ENCODE results near the gene LDLRAD3. TPM values are rescaled to one million over a fixed set of nuclear protein-coding genes. Genes with fewer than 3 reads are reported as not detected.

Gene LDLRAD3
- total and polyA plus RNA-seq, 3 experiments from 2014 or later, result 0.09 to 0.44 TPM; not detected in 1

GRCh38 chr11:36077368-36077767 is 133.5 kb downstream of the LDLRAD3 start:
- H3K4me1 ChIP-seq (ENCODE audit: insufficient read depth, low read length), result no peaks in the 10 kb centered on the region
- H3K4me3 Mint-ChIP-seq, result no peak overlapping the region
- no peaks in the 10 kb centered on the region for H3K36me3 ChIP-seq (ENCODE audit: insufficient read depth, low read length)
- no peaks in the 10 kb centered on the region for H3K36me3 Mint-ChIP-seq
- POLR2A ChIA-PET, result no interaction called here
- H3K9me3 ChIP-seq (ENCODE audit: low read length), result no peaks in the 10 kb centered on the region
- H3K4me1 Mint-ChIP-seq, result no peaks in the 10 kb centered on the region
- no peak for DNase-seq
- no peaks in the 10 kb centered on the region for H3K27me3 ChIP-seq (ENCODE audit: insufficient read depth, low read length, poor library complexity, severe bottlenecking)
- no peaks in the 10 kb centered on the region for H3K9me3 Mint-ChIP-seq
- no peak overlapping the region for H3K27ac ChIP-seq (ENCODE audit: low read depth, low read length)
- no peak overlapping the region for H3K4me3 ChIP-seq (ENCODE audit: low read length)
- CTCF ChIA-PET, result interaction anchor here (0.8 to 1.9 kb wide), 2 partner anchors 8 to 10 kb away, joined by 3 to 4 read pairs; no protein-coding TSS in a partner anchor
- H3K27ac Mint-ChIP-seq, result no peak overlapping the region
- H3K27me3 Mint-ChIP-seq, result peaks cover 7 to 20% of the 10 kb centered on the region in 2 donors

- H3K4me1 Mint-ChIP-seq, result no peaks in the 10 kb centered on the region
Measured at GRCh38 chr11:36077886-36078685, 134.2 kb downstream of the LDLRAD3 start.

DNA sequence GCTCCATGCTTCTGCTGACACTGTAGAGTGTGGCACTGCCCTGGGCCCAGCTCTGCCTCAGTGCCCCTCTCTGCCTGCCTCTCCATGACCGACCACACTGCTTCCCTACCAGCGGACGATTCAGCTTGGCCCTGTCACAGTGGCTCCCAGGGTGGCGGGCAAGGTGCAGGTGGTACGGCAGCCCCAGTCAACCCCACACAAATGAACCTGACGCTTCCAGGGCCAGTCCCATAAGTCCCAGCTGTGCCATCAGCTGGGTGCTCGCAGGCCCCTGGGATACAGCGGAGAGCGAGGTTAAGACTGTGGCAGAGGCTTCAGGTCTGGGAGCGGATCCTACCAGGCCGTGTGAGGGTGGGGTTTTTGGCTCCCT is 134.8 kb downstream of the LDLRAD3 start:
- ChIA-PET POLR2A (no interaction called here), CTCF (interaction anchor here (1.9 kb wide), 1 partner anchor 9 kb away, joined by 4 read pairs; no protein-coding TSS in a partner anchor)
- no peaks in the 10 kb centered on the region for H3K9me3 ChIP-seq (ENCODE audit: low read length)
- no peaks in the 10 kb centered on the region for H3K4me1 Mint-ChIP-seq
- H3K27ac Mint-ChIP-seq, result no peak overlapping the region
- no peak overlapping the region for H3K4me3 Mint-ChIP-seq
- no peaks in the 10 kb centered on the region for H3K36me3 ChIP-seq (ENCODE audit: insufficient read depth, low read length)
- H3K4me3 ChIP-seq (ENCODE audit: low read length), result no peak overlapping the region
- H3K4me1 ChIP-seq (ENCODE audit: insufficient read depth, low read length), result no peaks in the 10 kb centered on the region
- no peak overlapping the region for H3K27ac ChIP-seq (ENCODE audit: low read depth, low read length)
- DNase-seq, result no peak
- H3K36me3 Mint-ChIP-seq, result no peaks in the 10 kb centered on the region
- peaks cover 7 to 15% of the 10 kb centered on the region in 2 donors for H3K27me3 Mint-ChIP-seq
- H3K9me3 Mint-ChIP-seq, result no peaks in the 10 kb centered on the region
- H3K27me3 ChIP-seq (ENCODE audit: insufficient read depth, low read length, poor library complexity, severe bottlenecking), result no peaks in the 10 kb centered on the region

More at GRCh38 chr11:36077886-36078685, 134.2 kb downstream of the LDLRAD3 start:
- CTCF ChIA-PET, result interaction anchor here (0.8 to 1.9 kb wide), 2 partner anchors 8 to 10 kb away, joined by 3 to 4 read pairs; no protein-coding TSS in a partner anchor
- Histone ChIP-seq H3K27me3 (ENCODE audit: insufficient read depth, low read length, poor library complexity, severe bottlenecking) (no peaks in the 10 kb centered on the region), H3K9me3 (ENCODE audit: low read length) (no peaks in the 10 kb centered on the region), H3K36me3 (ENCODE audit: insufficient read depth, low read length) (no peaks in the 10 kb centered on the region), H3K27ac (ENCODE audit: low read depth, low read length) (no peak overlapping the region), H3K4me1 (ENCODE audit: insufficient read depth, low read length) (no peaks in the 10 kb centered on the region), H3K4me3 (ENCODE audit: low read length) (no peak overlapping the region)
- DNase-seq, result no peak
- Mint-ChIP-seq H3K4me3 (no peak overlapping the region), H3K27me3 (peaks cover 7 to 15% of the 10 kb centered on the region in 2 donors), H3K9me3 (no peaks in the 10 kb centered on the region), H3K36me3 (no peaks in the 10 kb centered on the region), H3K27ac (no peak overlapping the region)
- POLR2A ChIA-PET, result no interaction called here

DNA sequence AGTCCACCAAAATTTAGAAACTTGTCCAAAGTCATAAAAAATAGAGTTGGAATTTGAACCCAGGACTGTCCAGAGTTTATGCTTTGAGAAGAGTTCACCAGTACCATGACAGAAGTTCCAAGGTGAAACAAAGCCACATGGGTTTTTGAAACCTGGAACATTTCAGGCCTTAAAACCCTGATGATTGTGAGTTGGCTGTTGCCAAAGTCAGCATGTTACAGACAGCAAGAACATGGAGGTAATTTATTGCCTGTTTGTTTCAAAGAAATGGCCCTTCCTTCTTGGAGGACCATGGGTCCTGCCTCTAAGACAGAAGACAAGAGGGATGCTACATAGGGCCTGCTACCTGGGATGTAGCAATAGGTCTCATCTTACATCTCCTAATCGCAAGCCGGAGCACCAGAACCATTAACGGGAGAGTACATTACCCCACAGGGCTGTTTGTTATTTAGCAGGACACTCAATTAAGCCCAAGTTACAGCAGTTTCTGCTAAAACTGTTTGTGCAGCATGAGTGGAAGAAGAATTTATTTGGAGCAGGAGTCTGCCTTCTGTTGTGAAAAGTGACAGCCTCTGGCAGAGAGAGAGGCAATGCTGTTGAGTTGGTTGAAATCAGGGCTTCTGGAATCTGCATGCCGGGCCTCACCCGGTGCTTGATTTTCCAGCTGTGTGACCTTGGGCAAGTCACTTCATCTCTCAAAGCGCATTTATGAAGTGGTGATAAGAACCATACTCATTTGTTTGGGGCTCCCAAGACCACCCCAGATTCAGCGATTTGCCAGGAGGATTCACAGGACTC is 136.2 kb downstream of the LDLRAD3 start:
- Histone ChIP-seq H3K36me3 (ENCODE audit: insufficient read depth, low read length) (no peaks in the 10 kb centered on the region), H3K4me1 (ENCODE audit: insufficient read depth, low read length) (no peaks in the 10 kb centered on the region), H3K9me3 (ENCODE audit: low read length) (no peaks in the 10 kb centered on the region), H3K4me3 (ENCODE audit: low read length) (no peak overlapping the region), H3K27ac (ENCODE audit: low read depth, low read length) (no peak overlapping the region), H3K27me3 (ENCODE audit: insufficient read depth, low read length, poor library complexity, severe bottlenecking) (no peaks in the 10 kb centered on the region)
- ChIA-PET POLR2A (no interaction called here), CTCF (no interaction called here)
- H3K27me3 Mint-ChIP-seq, result peaks cover 9 to 10% of the 10 kb centered on the region in 2 donors
- H3K9me3 Mint-ChIP-seq, result peaks cover 0 to 5% (median 0%) of the 10 kb centered on the region in 5 donors
- peak overlapping the region in 1 of 8 donors; percentile 17 for H3K27ac Mint-ChIP-seq
- H3K36me3 Mint-ChIP-seq, result no peaks in the 10 kb centered on the region
- no peaks in the 10 kb centered on the region for H3K4me1 Mint-ChIP-seq
- no peak for DNase-seq
- no peak overlapping the region for H3K4me3 Mint-ChIP-seq

DNA sequence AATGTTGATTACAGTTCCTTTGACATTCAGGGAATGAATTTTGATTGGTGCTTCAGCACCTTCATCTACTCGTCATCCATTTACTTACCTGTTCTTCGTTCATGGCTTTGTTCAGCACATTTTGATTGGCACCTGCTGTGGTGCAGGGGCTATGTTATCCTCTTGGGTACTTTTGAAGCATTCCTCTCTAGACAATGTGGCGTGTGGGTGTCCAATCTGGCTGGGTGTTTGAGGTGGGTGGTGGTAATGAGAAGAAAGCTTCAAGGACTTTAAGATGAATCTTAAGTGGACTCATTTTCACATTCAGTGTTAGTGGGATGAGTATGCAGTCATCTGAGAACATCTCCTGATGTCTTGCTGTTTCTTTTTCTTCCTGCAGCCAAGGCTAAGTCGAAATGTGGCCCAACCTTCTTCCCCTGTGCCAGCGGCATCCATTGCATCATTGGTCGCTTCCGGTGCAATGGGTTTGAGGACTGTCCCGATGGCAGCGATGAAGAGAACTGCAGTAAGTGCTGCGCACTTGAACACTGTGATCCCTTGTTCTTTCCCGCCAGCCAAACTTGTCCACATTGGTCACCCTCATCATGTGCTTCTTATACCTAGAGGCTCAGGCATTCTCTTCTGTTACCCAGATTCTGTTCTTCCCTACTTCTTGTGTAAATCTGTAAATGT is 137.5 kb downstream of the LDLRAD3 start:
- Mint-ChIP-seq H3K4me1 (no peaks in the 10 kb centered on the region), H3K9me3 (peaks cover 0 to 7% (median 6%) of the 10 kb centered on the region in 5 donors), H3K27me3 (peaks cover 10 to 13% of the 10 kb centered on the region in 2 donors), H3K27ac (peak overlapping the region in 1 of 8 donors; percentile 77), H3K4me3 (no peak overlapping the region), H3K36me3 (no peaks in the 10 kb centered on the region)
- H3K27ac ChIP-seq (ENCODE audit: low read depth, low read length), result no peak overlapping the region
- DNase-seq, result no peak
- H3K9me3 ChIP-seq (ENCODE audit: low read length), result no peaks in the 10 kb centered on the region
- no peaks in the 10 kb centered on the region for H3K4me1 ChIP-seq (ENCODE audit: insufficient read depth, low read length)
- no peaks in the 10 kb centered on the region for H3K27me3 ChIP-seq (ENCODE audit: insufficient read depth, low read length, poor library complexity, severe bottlenecking)
- H3K4me3 ChIP-seq (ENCODE audit: low read length), result no peak overlapping the region
- CTCF ChIA-PET, result no interaction called here
- POLR2A ChIA-PET, result no interaction called here
- H3K36me3 ChIP-seq (ENCODE audit: insufficient read depth, low read length), result no peaks in the 10 kb centered on the region

DNA sequence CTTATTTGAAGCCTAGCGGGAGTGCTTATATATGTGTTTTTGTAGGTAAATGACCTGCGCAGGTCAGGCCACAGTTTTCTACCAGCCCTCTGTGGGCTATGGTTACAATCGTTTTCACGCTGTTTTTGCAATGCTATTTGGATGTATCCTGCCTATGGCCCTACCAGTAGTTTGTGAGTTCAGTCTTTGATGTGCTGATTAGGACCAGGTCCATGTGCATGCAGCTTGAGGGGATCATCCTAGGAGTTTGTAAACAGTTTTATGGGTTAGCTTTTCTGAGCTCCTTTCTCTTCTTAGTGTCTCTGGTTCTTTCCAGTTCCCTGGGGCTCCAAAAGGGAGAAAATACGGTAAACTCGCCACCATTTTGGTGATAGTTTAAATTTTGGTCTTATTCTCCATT is 142.5 kb downstream of the LDLRAD3 start:
- H3K27me3 ChIP-seq (ENCODE audit: insufficient read depth, low read length, poor library complexity, severe bottlenecking), result no peaks in the 10 kb centered on the region
- no peak for DNase-seq
- H3K27me3 Mint-ChIP-seq, result peaks cover 8 to 27% of the 10 kb centered on the region in 2 donors
- no peak overlapping the region for H3K4me3 ChIP-seq (ENCODE audit: low read length)
- H3K4me1 Mint-ChIP-seq, result no peaks in the 10 kb centered on the region
- no peaks in the 10 kb centered on the region for H3K4me1 ChIP-seq (ENCODE audit: insufficient read depth, low read length)
- H3K9me3 Mint-ChIP-seq, result peaks cover 0 to 10% (median 6%) of the 10 kb centered on the region in 5 donors
- no peak overlapping the region for H3K4me3 Mint-ChIP-seq
- H3K27ac ChIP-seq (ENCODE audit: low read depth, low read length), result no peak overlapping the region
- H3K36me3 ChIP-seq (ENCODE audit: insufficient read depth, low read length), result no peaks in the 10 kb centered on the region
- H3K27ac Mint-ChIP-seq, result no peak overlapping the region
- no peaks in the 10 kb centered on the region for H3K9me3 ChIP-seq (ENCODE audit: low read length)
- ChIA-PET CTCF (interaction anchor here (1.4 kb wide), 1 partner anchor 8 kb away, joined by 3 read pairs; no protein-coding TSS in a partner anchor), POLR2A (no interaction called here)
- no peaks in the 10 kb centered on the region for H3K36me3 Mint-ChIP-seq

DNA sequence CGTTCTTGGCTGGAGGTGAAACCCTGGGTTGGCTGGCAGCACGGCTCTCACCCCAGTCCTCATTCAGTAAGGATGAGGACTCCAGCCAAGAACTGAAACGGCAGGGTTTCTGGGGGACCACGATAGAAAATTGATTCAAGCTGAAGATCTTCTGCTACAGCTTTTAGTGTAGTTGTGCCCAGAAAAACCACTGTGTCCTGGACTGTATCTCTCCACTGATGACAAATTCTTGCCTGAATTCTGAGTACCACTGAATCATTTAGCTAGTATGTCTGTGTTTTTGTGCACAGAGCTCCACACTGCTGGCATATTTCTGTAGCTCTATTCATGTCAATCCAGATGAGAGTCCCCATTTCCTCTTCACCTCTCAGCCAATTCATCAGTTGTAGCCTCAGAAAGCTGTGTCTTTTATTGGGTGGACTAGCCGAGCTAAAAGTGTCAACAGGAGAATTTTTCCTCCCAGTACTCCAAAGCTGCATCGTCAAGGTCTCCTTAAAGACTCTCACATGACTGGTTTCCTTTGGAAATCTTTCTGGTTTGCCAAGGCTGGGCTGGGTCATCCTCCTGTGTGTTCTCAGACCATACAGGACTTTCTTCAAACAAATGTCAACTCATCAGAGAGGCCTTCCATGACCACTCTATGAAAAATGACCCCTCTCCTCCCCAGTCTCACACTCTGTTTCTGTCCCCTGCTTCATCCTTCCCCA is 144.6 kb downstream of the LDLRAD3 start:
- DNase-seq, result no peak

More for the DNA sequence above, 144.6 kb downstream of the LDLRAD3 start:
- Mint-ChIP-seq H3K9me3 (peaks cover 0 to 10% (median 6%) of the 10 kb centered on the region in 5 donors), H3K4me1 (no peaks in the 10 kb centered on the region), H3K4me3 (no peak overlapping the region), H3K27ac (no peak overlapping the region), H3K36me3 (no peaks in the 10 kb centered on the region), H3K27me3 (peaks cover 8 to 44% of the 10 kb centered on the region in 2 donors)
- Histone ChIP-seq H3K4me3 (ENCODE audit: low read length) (no peak overlapping the region), H3K4me1 (ENCODE audit: insufficient read depth, low read length) (no peaks in the 10 kb centered on the region), H3K27me3 (ENCODE audit: insufficient read depth, low read length, poor library complexity, severe bottlenecking) (no peaks in the 10 kb centered on the region), H3K36me3 (ENCODE audit: insufficient read depth, low read length) (no peaks in the 10 kb centered on the region), H3K9me3 (ENCODE audit: low read length) (no peaks in the 10 kb centered on the region), H3K27ac (ENCODE audit: low read depth, low read length) (no peak overlapping the region)
- CTCF ChIA-PET, result no interaction called here
- POLR2A ChIA-PET, result no interaction called here
